Measurements from ENCODE around the gene LRRC14B. TPM values are rescaled to one million over a fixed set of nuclear protein-coding genes. Genes with fewer than 3 reads are reported as not detected.

The LRRC14B gene
- total RNA-seq, 4 donors from 2014 or later: 11.6 to 39.0 (median 27.2) TPM

DNA sequence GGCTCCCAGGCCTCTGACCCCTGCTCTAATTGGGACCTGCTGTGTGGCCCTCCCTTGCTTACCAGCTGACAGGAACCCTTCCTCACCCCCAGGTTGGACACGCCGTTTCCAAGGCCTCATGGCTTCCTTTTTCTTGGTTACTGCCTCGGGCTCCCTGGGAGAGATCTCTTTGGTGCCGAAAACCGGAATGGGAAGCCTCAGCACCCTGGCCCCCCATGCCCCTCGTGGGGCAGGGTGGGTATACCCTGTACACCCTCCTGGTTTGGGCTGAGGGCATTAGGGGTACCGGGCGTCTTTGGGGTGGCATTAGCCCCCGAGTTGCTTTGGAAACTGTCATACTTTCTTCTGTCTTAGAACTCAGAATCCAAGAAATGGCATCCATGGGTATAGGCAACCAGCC, 10.1 kb upstream of the LRRC14B start:
- no peaks in the 10 kb centered on the region for H3K9me3 ChIP-seq
- TF ChIP-seq POLR2A (IDR thresholded peaks at IDR 0.05): no peak
- TF ChIP-seq, protein P1, sequence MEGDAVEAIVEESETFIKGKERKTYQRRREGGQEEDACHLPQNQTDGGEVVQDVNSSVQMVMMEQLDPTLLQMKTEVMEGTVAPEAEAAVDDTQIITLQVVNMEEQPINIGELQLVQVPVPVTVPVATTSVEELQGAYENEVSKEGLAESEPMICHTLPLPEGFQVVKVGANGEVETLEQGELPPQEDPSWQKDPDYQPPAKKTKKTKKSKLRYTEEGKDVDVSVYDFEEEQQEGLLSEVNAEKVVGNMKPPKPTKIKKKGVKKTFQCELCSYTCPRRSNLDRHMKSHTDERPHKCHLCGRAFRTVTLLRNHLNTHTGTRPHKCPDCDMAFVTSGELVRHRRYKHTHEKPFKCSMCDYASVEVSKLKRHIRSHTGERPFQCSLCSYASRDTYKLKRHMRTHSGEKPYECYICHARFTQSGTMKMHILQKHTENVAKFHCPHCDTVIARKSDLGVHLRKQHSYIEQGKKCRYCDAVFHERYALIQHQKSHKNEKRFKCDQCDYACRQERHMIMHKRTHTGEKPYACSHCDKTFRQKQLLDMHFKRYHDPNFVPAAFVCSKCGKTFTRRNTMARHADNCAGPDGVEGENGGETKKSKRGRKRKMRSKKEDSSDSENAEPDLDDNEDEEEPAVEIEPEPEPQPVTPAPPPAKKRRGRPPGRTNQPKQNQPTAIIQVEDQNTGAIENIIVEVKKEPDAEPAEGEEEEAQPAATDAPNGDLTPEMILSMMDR (IDR thresholded peaks at IDR 0.05 in 4 of 5, conservative IDR thresholded peaks at IDR 0.05 in 1 of 5): no peak
- peaks cover 3 to 6% of the 10 kb centered on the region in 2 donors for H3K4me1 ChIP-seq
- intact Hi-C loops (cut with DNase I; ENCODE audit: low total_unique reads) (no loop called here), in situ Hi-C loops (cut with MboI; ENCODE audit: low sequenced_read_pairs in 4 of 4) (no loop called here)
- DNase-seq (no peak), ATAC-seq (no peak)
- no peak overlapping the region for H3K27ac ChIP-seq
- H3K4me3 ChIP-seq: no peak overlapping the region
- H3K27me3 ChIP-seq: peaks cover 0 to 5% (median 0%) of the 10 kb centered on the region in 3 donors
- H3K36me3 ChIP-seq: no peaks in the 10 kb centered on the region

DNA sequence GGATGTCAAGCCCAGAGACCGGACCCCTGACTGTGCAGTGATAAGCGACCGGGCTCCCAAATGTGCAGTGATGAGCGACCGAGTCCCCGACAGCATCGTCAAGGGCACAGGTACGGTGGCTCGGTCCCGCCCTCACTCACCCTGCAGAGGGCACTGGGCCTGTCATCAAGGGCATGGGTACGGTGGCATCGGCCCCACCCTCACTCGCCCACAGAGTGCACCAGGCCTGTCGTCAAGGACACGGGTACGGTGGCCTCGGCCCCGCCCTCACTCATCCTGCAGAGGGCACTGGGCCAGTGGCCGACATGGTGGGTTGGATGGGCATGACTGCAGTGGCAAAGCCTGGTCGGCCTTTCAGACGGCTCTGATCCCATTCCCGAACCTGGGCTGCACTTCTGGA, 9.7 kb upstream of the LRRC14B start:
- intact Hi-C loops (cut with DNase I; ENCODE audit: low total_unique reads) (no loop called here), in situ Hi-C loops (cut with MboI; ENCODE audit: low sequenced_read_pairs in 4 of 4) (no loop called here)
- ATAC-seq: no peak
- Histone ChIP-seq H3K4me1 (peaks cover 3 to 6% of the 10 kb centered on the region in 2 donors), H3K36me3 (no peaks in the 10 kb centered on the region), H3K9me3 (no peaks in the 10 kb centered on the region), H3K4me3 (no peak overlapping the region), H3K27me3 (peaks cover 0 to 5% (median 0%) of the 10 kb centered on the region in 3 donors), H3K27ac (no peak overlapping the region)
- no peak for DNase-seq
- TF ChIP-seq POLR2A (IDR thresholded peaks at IDR 0.05): no peak
- TF ChIP-seq, protein P1 (IDR thresholded peaks at IDR 0.05 in 4 of 5, conservative IDR thresholded peaks at IDR 0.05 in 1 of 5): no peak

DNA sequence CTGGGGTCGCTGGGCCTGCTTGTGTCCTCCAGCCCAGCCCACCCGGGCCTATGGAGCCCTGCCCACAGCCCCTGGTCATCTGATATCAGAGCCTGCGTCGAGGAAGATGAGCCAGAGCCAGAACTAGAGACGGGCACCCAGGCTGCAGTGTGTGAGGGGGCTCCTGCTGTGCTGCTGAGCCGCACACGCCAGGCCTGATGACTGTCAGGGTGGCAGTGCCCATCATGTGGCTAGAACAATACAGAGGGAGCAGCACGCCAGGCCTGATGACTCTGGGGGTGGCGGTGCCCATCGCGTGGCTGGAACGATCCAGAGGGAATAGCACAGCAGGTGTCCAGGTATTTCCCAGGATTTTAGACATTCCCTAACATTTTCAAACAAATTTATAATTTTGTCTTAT, 9.2 kb upstream of the LRRC14B start:
- Histone ChIP-seq H3K27me3 (peaks cover 0 to 5% (median 0%) of the 10 kb centered on the region in 3 donors), H3K27ac (no peak overlapping the region), H3K4me3 (no peak overlapping the region), H3K4me1 (peaks cover 3 to 6% of the 10 kb centered on the region in 2 donors), H3K9me3 (no peaks in the 10 kb centered on the region), H3K36me3 (no peaks in the 10 kb centered on the region)
- DNase-seq: no peak
- TF ChIP-seq, protein P1 (IDR thresholded peaks at IDR 0.05 in 4 of 5, conservative IDR thresholded peaks at IDR 0.05 in 1 of 5): no peak
- TF ChIP-seq POLR2A (IDR thresholded peaks at IDR 0.05): no peak
- ATAC-seq: no peak
- in situ Hi-C loops (cut with MboI; ENCODE audit: low sequenced_read_pairs in 4 of 4) (no loop called here), intact Hi-C loops (cut with DNase I; ENCODE audit: low total_unique reads) (no loop called here)

DNA sequence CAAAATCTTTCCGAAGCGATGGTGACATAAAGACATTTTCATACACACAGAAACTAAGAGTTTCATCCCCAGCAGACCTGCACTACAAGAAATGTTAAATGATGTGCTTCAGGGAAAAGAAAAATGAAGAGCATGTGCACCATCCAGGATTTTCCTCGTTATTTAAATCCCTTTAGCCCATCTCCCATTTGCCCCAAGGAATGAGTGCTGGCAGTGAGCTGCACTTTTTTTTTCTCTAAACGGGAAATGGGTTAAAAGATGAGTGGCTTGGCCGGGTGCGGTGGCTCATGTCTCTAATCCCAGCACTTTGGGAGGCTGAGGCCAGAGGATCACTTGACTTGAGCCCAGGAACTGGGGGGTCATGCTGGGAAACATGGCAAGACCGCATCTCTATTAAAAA, 6.8 kb upstream of the LRRC14B start:
- peaks cover 0 to 5% (median 0%) of the 10 kb centered on the region in 3 donors for H3K27me3 ChIP-seq
- H3K27ac ChIP-seq: no peak overlapping the region
- no peaks in the 10 kb centered on the region for H3K9me3 ChIP-seq
- DNase-seq (no peak), ATAC-seq (no peak)
- peaks cover 20 to 24% of the 10 kb centered on the region in 2 donors for H3K4me1 ChIP-seq
- H3K36me3 ChIP-seq: no peaks in the 10 kb centered on the region
- intact Hi-C loops (cut with DNase I; ENCODE audit: low total_unique reads) (no loop called here), in situ Hi-C loops (cut with MboI; ENCODE audit: low sequenced_read_pairs in 4 of 4) (no loop called here)
- no peak overlapping the region for H3K4me3 ChIP-seq
- TF ChIP-seq, protein P1 (IDR thresholded peaks at IDR 0.05 in 4 of 5, conservative IDR thresholded peaks at IDR 0.05 in 1 of 5): no peak
- no peak for TF ChIP-seq POLR2A (IDR thresholded peaks at IDR 0.05)
